BJ (cell line): ENCODE data around the gene FOXL2. TPM values are rescaled to one million over a fixed set of nuclear protein-coding genes. Genes with fewer than 3 reads are reported as not detected.

ENCODE experiments used
- CTCF ChIA-PET: fragments of 350-600 bp; formaldehyde crosslinking; extraction: SDS; loops from one replicate; lab custom pipeline; 2021; ENCODE audit warnings: antibody characterized with exemption, inconsistent platforms; lab: Yijun Ruan, JAX
- POLR2A ChIA-PET: fragments of 300-600 bp; sonication (Branson Sonifier 250); formaldehyde crosslinking; extraction: SDS; loops from one replicate; lab custom pipeline; 2021; ENCODE audit warnings: antibody characterized with exemption; lab: Charles Lee
- DNase-seq: peaks from one replicate; pipeline ENCODE4 v3.0.0-alpha.2; 2011; ENCODE audit warnings: low read depth
- H3K27me3 ChIP-seq: 2 replicates; pipeline ENCODE4 v1.6.0; 2011; ENCODE audit warnings: low read length; ENCODE audit not compliant: control insufficient read depth, insufficient read depth
- H3K36me3 ChIP-seq: 2 replicates; pipeline ENCODE4 v1.5.1; 2011; ENCODE audit warnings: low read length; ENCODE audit not compliant: control insufficient read depth, insufficient read depth
- H3K4me3 ChIP-seq: 2 replicates; pipeline ENCODE4 v1.5.1; 2011; ENCODE audit warnings: low read depth, mild to moderate bottlenecking, control low read depth, low read length
- polyA minus RNA-seq: library from RNA; depleted of rRNA, polyadenylated mRNA; stranded (reverse); fragments of >200 nt; gene quantifications from 2 replicates; pipeline ENCODE4 v1.2.3, GENCODE V29; 2011; rRNA and poly(A)+ RNA removed
- polyA plus RNA-seq: library from polyadenylated mRNA; depleted of rRNA; stranded (reverse); fragments of >200 nt; gene quantifications from 2 replicates; pipeline ENCODE4 v1.2.3, GENCODE V29; 2011; rRNA removed
- TF ChIP-seq, protein P1 (sequence below): IDR thresholded peaks from 2 replicates; pipeline ENCODE4 v1.5.1; 2011; ENCODE audit warnings: low read depth, mild to moderate bottlenecking, control low read depth, inconsistent platforms, low read length, moderate library complexity; ENCODE audit not compliant: insufficient read depth

FOXL2 gene
- 0.04 and 0.05 TPM in 2 replicates for polyA plus RNA-seq
- not detected in 2 replicates for polyA minus RNA-seq

GRCh38 chr3:138946663-138947494, at the start of gene FOXL2, which contains the start of gene FOXL2NB:
Gene FOXL2, minus strand, starts transcription at chr3:138947137. Its CDS starts 415 bp downstream, at chr3:138946722.
Gene FOXL2NB, plus strand, starts transcription at chr3:138947217. Its CDS starts 148 bp downstream, at chr3:138947365.
- TF ChIP-seq, protein P1, sequence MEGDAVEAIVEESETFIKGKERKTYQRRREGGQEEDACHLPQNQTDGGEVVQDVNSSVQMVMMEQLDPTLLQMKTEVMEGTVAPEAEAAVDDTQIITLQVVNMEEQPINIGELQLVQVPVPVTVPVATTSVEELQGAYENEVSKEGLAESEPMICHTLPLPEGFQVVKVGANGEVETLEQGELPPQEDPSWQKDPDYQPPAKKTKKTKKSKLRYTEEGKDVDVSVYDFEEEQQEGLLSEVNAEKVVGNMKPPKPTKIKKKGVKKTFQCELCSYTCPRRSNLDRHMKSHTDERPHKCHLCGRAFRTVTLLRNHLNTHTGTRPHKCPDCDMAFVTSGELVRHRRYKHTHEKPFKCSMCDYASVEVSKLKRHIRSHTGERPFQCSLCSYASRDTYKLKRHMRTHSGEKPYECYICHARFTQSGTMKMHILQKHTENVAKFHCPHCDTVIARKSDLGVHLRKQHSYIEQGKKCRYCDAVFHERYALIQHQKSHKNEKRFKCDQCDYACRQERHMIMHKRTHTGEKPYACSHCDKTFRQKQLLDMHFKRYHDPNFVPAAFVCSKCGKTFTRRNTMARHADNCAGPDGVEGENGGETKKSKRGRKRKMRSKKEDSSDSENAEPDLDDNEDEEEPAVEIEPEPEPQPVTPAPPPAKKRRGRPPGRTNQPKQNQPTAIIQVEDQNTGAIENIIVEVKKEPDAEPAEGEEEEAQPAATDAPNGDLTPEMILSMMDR = no peak
- no peaks in the 10 kb centered on the region for H3K36me3 ChIP-seq
- peak within 1 kb of the TSS; percentile 33 for H3K4me3 ChIP-seq
- POLR2A ChIA-PET = no interaction called here
- no peak for DNase-seq
- peaks cover 72% of the 10 kb centered on the region for H3K27me3 ChIP-seq
- CTCF ChIA-PET = interaction anchor here (0.6 to 3.9 kb wide), 4 partner anchors 10 to 383 kb away, joined by 3 to 24 read pairs (median 6); no protein-coding TSS in a partner anchor

DNA sequence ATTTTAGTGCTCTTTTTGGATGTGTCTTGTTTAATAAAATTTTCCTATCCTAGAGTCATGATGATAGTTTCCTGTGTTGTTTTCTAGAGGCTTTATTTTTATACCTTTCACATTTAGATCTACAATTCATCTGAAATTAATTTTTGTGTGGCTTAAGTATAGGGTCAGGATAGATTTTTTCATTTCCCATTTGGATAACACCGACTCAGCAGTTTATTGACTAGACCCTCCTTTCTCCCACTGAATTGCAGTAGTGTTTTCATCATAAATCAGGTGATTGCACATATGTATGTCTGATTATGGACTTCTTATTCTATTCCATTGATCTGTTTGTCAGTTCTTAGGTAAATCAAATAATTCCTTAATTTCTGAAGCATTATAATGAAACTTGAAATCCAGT, 48.8 kb upstream of the FOXL2 start:
- CTCF ChIA-PET = no interaction called here
- H3K36me3 ChIP-seq = no peaks in the 10 kb centered on the region
- POLR2A ChIA-PET = no interaction called here
- no peaks in the 10 kb centered on the region for H3K27me3 ChIP-seq
- TF ChIP-seq, protein P1 = no peak
- DNase-seq = no peak
- H3K4me3 ChIP-seq = no peak overlapping the region

DNA sequence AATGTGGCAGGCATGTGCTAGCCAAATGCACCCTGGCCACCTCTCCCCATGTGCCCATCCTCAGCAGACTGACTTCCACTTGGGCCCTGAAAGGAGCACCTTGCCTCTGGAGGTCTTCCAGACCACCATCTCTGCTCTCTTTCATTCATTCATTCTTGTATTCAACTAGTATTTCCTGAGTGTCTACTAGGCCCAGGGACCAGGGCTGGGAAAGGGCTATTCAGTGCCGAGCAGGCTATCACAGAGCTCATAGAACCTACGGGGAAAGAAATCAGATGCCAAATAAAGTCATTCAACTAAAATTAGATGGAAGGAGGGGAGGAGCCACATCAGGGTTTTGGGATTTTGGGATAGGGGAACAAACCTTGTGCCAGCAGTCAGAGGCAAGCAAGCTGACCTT, 40.2 kb upstream of the FOXL2 start:
- no peak overlapping the region for H3K4me3 ChIP-seq
- ChIA-PET CTCF (no interaction called here), POLR2A (no interaction called here)
- H3K27me3 ChIP-seq = peaks cover 2% of the 10 kb centered on the region
- no peaks in the 10 kb centered on the region for H3K36me3 ChIP-seq
- DNase-seq = no peak
- TF ChIP-seq, protein P1 = no peak

DNA sequence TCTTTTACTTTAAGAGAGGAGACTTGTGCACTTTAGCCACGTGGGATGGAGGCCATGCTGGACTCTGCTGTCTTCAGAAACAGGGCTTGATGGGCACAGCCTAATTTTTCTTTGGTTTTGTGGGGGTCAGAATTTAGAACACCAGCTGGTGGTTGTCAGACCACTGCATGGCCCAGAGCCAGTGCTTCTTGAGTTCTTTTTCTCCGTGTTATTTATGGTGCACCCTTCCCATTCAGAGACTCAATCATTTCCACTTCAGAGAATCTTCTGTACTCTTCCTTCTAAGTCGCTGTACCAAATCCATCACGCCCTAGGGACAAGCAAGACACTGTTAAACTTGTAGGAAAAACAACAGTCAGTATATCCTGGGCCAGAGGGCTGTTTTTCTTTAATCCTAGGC, 39.0 kb upstream of the FOXL2 start:
- Histone ChIP-seq H3K36me3 (no peaks in the 10 kb centered on the region), H3K4me3 (no peak overlapping the region), H3K27me3 (peaks cover 2% of the 10 kb centered on the region)
- CTCF ChIA-PET = no interaction called here
- POLR2A ChIA-PET = no interaction called here
- TF ChIP-seq, protein P1 = no peak
- DNase-seq = no peak

GRCh38 chr3:138984816-138985215, 37.9 kb upstream of the FOXL2 start:
- peaks cover 2% of the 10 kb centered on the region for H3K27me3 ChIP-seq
- no peak for DNase-seq
- TF ChIP-seq, protein P1 = no peak
- POLR2A ChIA-PET = no interaction called here
- CTCF ChIA-PET = no interaction called here
- no peak overlapping the region for H3K4me3 ChIP-seq
- H3K36me3 ChIP-seq = no peaks in the 10 kb centered on the region
